Stimulated activated CD8-positive, alpha-beta memory T cell treated with anti-CD3 and anti-CD28 coated beads, Interleukin-4, amount 100 ng/mL, for 1 hour (primary cell): ENCODE data around the gene LEKR1.

Experiments used
- DNase-seq, 2 donors: peaks; one replicate each; pipeline ENCODE4 v3.0.0-alpha.2; 2020; ENCODE audit warnings: low read depth in 2 of 2, low spot score in 1 of 2

Gene LEKR1

DNA sequence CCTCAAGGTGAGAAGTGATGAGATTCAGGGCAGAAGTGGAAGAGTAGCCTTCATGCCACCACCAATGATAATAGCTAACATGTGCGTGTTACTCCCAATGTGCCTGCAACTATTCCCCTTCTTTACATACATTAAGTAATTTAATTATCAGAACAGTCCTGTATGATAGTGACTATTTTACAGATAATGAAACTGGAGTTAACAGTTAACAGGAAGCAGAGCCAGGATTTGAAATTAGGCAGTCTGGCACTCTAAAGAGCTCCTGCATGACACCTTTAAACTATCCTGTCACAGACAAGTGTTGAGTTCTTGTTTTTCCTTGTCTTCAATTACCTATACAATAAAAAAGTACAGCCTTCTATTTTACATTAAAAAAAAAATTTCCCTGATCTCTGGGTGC is 148.8 kb downstream of the LEKR1 start:
- no peak for DNase-seq

DNA sequence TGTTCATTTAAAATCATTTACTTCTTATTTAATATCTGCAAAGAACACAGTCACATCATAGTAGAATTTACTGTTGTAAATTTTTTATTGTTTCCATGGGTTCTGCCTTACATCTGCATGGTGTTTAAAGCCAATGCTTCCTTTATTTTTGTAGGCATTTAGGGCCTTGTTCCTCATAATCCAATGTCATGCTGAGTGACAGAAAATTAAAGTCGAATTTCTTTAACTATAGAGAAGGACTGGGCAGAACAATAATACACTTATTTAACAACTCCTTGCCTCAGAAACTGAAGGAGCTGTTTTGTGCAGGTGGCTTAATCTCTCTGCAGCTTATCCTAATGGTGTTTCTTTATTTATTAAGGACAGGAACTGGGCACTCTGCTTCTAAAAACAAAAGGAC is 149.6 kb downstream of the LEKR1 start:
- DNase-seq, result no peak

DNA sequence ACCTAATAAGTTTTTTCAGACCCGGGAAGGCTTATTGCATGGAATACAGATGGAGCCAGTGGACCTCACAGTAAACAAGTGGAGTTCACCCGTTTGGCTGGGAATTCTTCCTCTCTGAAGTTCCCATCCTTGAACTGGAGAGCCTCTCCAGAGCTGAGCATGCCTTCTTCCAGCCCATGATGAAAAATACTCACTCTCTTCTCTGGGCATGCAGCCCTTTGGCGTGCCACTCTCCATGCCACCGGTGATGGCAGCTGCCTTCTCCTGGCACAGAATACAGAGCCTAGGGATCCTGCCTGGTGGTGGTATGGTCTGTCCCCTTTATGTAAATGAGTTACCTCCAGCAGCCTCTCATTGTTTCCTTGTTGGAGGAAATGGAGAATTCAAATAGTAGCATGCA is 150.8 kb downstream of the LEKR1 start:
- no peak for DNase-seq

DNA sequence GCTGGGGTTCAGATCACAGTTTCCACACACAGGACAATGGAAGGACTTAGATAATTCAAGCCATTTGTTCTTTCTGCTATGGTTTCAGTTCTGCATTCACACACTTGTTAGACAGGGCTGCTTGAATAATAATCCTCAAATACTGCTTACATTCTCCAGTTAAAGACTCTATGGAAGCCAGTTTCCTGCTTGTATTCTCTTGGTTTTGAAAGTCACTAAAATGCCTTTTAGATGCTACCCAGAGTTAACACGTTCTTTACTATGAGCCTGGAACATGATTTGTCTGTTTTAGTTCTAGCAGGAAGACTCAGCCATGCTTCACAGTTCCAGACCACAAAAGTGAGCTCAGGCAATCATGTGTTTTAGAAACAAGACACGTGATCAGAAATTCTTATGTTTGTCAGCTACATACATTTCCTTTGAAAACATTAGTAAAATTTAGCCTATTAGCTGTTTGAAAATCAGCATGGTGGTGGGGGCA is 152.4 kb downstream of the LEKR1 start:
- DNase-seq, result no peak

GRCh38 chr3:156981005-156981404 is 154.9 kb downstream of the LEKR1 start:
- DNase-seq, result no peak

- no peak for DNase-seq
Measured at GRCh38 chr3:156983559-156983958, 157.4 kb downstream of the LEKR1 start.

DNA sequence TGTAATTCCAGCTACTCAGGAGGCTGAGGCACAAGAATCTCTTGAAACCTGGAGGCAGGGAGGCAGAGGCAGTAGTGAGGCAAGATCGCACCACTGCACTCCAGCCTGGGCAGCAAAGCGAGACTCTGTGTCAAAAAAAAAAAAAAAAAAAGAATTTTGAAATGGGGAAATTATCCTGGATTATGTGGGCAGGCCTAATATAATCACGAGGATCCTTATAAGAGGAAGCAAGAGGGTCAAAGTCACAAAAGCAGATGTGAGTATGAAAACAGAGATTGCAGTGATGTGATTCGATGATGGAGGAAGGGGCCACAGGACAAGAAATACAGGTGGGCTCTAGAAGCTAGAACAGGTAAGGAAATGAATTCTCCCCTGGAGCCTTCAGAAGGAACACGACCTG is 159.6 kb downstream of the LEKR1 start:
- DNase-seq, result no peak

DNA sequence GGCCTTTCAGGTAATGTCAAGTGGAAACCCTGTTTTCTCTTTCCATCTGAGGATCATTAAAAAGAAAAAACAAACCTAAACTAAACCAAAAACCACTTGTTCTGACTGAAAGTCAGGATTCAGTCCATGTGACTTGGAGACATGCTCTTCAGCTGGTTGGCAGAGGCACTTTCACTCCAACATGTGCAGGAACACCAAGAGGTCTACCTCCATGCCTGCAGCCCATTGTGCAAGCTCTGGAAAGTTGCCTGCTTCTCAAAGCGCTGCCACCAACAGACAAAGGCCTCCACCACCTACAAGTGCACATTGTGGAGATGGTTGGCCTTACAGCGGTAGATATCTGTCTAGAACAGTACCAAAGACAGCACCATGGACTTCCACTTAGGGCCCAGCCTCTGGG is 161.8 kb downstream of the LEKR1 start:
- DNase-seq, result no peak

GRCh38 chr3:156997351-156997750 is 171.2 kb downstream of the LEKR1 start:
- no peak for DNase-seq

DNA sequence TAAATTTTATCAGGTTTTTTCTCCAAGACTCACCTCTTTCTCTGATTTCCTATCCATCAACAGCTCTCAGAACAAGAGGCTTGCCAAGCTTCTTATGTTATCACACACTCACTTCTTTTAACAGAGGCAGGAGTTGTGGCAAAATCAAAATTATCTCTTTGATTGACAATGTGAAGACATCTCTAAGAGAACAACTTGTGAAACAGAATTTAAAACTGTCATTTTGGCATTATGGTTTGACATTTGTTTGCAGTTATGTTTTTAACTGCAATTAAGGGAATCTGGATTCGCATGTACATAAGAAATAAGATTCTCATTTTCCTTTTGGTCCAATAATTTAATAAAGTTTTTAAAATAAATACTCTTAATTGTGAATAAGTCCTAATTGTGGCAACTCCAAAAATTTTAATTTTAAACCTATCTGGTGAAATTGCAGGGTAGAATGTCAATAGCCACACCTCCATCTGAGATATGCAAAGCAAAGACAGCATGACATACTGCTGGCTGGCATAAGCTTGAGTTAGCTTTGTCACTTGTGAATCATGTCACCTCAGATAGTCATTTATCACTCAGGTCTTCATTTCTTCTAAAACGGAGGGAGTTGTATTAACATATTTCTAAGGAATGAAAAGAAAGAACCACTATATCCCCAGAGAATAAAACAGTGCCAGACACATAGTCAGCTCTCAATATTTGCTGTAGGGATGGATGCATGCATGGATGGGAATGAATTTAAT is 175.2 kb downstream of the LEKR1 start:
- no peak for DNase-seq

DNA sequence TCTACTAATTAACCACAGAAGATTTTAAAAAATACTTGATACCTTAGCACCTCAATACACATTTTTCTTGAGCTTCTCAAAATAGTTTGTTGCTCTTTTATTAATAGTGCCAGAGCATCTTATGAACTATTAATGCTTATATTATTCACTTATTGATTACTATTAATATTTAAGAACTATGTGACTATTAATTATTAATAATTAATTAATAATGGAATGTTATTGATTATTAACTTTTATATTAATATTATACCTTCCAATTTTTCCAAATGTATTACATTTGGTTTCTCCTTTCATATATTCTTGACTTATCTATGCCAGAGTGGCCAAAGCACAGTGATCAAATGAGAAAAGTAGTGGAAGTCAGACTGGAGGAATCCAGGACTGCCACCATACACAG is 195.5 kb downstream of the LEKR1 start:
- DNase-seq, result no peak

GRCh38 chr3:157023226-157023625 is 197.1 kb downstream of the LEKR1 start:
- no peak for DNase-seq

DNA sequence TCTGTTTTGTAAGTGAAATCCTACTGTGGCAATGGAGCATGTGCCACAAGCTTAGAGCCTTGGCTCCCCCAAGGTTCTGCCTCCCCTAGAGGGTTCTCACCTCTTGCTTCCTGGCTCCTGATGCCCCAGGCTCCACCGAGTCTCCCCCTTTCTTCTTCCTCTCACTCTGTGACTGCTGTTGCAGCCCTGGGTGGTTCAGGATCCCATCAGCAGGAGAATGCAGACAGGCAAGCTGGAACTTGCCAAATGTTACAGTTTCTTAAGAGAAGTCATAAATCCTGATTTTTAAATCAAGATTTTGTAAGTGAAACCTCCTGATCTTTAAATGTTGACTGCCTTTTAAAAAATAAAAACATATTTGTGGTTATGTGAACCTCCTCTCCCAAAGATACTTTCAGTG is 199.9 kb downstream of the LEKR1 start:
- no peak for DNase-seq

- DNase-seq, result no peak
Measured at GRCh38 chr3:157027861-157028745, 201.9 kb downstream of the LEKR1 start.

DNA sequence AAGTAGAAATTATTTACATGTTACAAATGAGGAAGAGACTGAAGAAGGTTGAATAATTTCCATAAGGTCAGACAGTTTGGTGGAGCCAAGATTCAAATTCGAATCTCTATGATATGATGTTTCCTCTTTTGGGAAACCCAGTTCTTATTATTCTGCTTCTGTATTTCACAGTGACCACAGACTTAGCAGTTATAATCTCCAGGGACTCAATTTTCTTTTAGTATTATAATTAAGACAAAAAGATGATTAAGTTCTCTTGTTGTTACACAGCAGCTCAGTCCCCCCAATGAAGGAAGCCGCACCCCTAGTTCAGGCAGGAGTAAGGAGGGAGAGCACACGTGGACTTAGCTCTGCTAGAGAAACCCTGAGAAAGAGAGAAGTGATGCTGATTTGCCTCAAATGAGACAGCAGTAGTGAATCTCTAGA is 203.2 kb downstream of the LEKR1 start:
- no peak for DNase-seq

DNA sequence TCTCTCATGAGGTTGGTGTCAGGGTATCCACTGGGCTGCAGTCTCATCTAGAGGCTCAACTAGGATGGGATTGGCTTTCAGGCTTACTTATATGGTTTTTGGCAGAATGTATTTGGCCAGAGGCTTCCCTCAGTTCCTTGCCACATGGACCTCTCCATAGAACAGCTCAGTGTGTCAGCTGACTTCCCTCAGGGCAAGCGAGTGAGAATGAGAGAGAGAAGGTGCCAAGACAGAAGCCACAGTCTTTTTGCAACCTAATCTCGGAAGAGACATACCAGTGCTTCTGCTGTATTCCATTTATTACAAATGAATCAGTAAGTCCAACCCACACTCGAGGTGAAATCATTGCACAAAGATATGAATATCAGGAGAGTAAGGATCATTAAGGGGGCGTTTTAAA is 204.6 kb downstream of the LEKR1 start:
- no peak for DNase-seq

- DNase-seq, result no peak
Measured at GRCh38 chr3:157033001-157033400, 206.8 kb downstream of the LEKR1 start.

DNA sequence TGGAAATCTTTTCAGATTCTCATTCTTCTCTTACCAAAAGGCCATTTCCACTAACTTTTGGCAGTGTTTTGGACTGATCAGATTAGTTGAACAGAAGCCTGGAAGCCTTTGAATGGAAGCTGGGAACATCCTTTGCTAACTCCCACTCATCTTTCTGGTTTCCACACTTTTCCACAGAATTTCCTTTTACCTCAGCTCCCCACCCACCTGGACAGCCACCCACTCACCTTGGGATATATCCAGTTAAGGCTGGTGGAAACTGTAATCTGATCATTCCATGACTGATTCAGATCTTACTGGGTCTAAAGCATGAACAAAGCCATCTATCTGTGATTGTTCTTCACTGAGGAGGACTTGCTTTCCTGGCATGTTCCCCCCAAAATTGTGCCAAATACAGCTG is 214.3 kb downstream of the LEKR1 start:
- no peak for DNase-seq

DNA sequence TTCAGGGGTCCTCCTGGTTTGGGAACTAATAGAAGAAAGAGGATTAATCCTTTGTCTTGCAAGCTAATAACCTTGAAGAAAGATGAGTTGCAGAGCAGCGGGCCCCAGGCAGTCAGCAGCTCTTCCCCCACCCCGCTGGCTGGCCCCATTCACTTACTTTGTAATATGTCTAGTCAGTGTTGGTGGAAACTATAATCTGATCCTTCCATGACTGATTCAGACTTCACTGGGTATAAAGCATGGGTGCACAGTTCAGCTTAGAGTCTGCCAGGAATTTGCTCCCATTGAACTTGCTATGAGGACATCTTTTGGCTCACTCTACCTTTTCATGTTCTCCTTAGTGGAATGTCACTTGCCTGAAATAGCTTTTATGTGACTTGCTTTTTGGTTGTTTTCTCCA is 216.1 kb downstream of the LEKR1 start:
- DNase-seq, result no peak

GRCh38 chr3:157043771-157044170 is 217.6 kb downstream of the LEKR1 start:
- no peak for DNase-seq

GRCh38 chr3:157045238-157045850 is 219.2 kb downstream of the LEKR1 start:
- no peak for DNase-seq

DNA sequence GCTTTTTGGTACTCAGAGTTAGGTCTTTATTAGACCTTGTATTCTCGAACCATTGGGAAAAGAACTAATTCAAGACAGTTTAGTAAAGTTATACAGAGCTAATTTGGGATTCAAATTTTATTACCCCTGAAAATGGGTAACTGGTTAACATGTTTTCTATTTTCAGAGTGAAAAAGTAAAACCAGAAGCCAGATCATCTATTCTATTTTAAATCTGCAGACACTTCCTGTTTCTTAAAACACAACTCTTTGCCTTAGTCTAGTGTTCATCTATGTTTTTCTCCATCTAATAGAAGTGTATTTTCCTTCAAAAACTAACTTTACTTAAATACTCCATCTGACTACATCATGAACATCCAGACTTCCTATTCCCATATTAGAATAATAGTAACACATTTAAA is 220.4 kb downstream of the LEKR1 start:
- no peak for DNase-seq
